IMR-90 (cell line): Measurements from ENCODE around the gene PAXX. TPM values are rescaled to one million over a fixed set of nuclear protein-coding genes. Genes with fewer than 3 reads are reported as not detected.

Experiments used
- ATAC-seq: fragments of 200-7000 bp; cut with Tn5 transposase; 2 replicates; pipeline ENCODE4 v1.9.1; 2020; ENCODE audit warnings: low read depth, mild to moderate bottlenecking, moderate library complexity
- BruUV-seq: library from RNA; stranded (reverse); fragments of 400-500 nt; replicated peaks from 2 replicates; lab custom pipeline; 2021; lab: Mats Ljungman, UMichigan
- CTCF ChIA-PET: fragments of 300-600 bp; formaldehyde crosslinking; extraction: SDS; loops from one replicate; lab custom pipeline; 2021; ENCODE audit warnings: antibody characterized with exemption; lab: Yijun Ruan, JAX
- POLR2A ChIA-PET: fragments of 300-600 bp; sonication (Branson Sonifier 250); formaldehyde crosslinking; loops from one replicate; lab custom pipeline; 2022; ENCODE audit warnings: antibody characterized with exemption; ENCODE audit not compliant: unreplicated experiment; lab: Charles Lee
- DNase-seq: peaks from one replicate; pipeline ENCODE4 v3.0.0; 2013
- H2AFZ ChIP-seq: replicated peaks from 2 replicates; pipeline ENCODE3; 2013; ENCODE audit warnings: low read length, mild to moderate bottlenecking; ENCODE audit not compliant: poor library complexity
- H2AK5ac ChIP-seq: 2 replicates; pipeline ENCODE4 v1.6.1; 2013; ENCODE audit warnings: low read depth, low read length, inconsistent platforms
- H2AK9ac ChIP-seq: replicated peaks from 2 replicates; pipeline ENCODE3; 2013; ENCODE audit warnings: mild to moderate bottlenecking, low read depth, low read length, moderate library complexity; ENCODE audit not compliant: poor library complexity
- H2BK120ac ChIP-seq: 2 replicates; pipeline ENCODE4 v1.6.1; 2013; ENCODE audit warnings: low read depth, low read length, inconsistent platforms
- H2BK15ac ChIP-seq: 3 replicates; pipeline ENCODE4 v1.6.1; 2013; ENCODE audit warnings: low read depth, low read length, inconsistent platforms
- H2BK20ac ChIP-seq: 2 replicates; pipeline ENCODE4 v1.6.1; 2013; ENCODE audit warnings: low read depth, mild to moderate bottlenecking, inconsistent platforms, low read length, moderate library complexity
- H2BK5ac ChIP-seq: 2 replicates; pipeline ENCODE4 v1.6.1; 2013; ENCODE audit warnings: mild to moderate bottlenecking, low read depth, low read length, inconsistent platforms; ENCODE audit not compliant: poor library complexity, severe bottlenecking
- H3K14ac ChIP-seq: replicated peaks from 2 replicates; pipeline ENCODE4 v1.6.1; 2013; ENCODE audit warnings: low read depth, low read length, inconsistent platforms
- H3K18ac ChIP-seq: 2 replicates; pipeline ENCODE4 v1.6.1; 2013; ENCODE audit warnings: low read depth, low read length, control low read depth
- H3K23ac ChIP-seq: 2 replicates; pipeline ENCODE4 v1.6.1; 2013; ENCODE audit warnings: low read depth, low read length, inconsistent platforms
- H3K27ac ChIP-seq: 2 replicates; pipeline ENCODE4 v1.5.1; 2013; ENCODE audit warnings: mild to moderate bottlenecking, control low read depth, low read length; ENCODE audit not compliant: insufficient read depth
- H3K27me3 ChIP-seq: 2 replicates; pipeline ENCODE4 v1.6.1; 2013; ENCODE audit warnings: low read length; ENCODE audit not compliant: control insufficient read depth, insufficient read depth
- H3K36me3 ChIP-seq: 2 replicates; pipeline ENCODE4 v1.6.1; 2013; ENCODE audit warnings: low read length, mixed read lengths; ENCODE audit not compliant: control insufficient read depth, insufficient read depth
- H3K4ac ChIP-seq: 2 replicates; pipeline ENCODE4 v1.6.1; 2013; ENCODE audit warnings: low read depth, low read length, inconsistent platforms
- H3K4me1 ChIP-seq: 2 replicates; pipeline ENCODE4 v1.6.1; 2013; ENCODE audit warnings: low read length, mixed read lengths; ENCODE audit not compliant: control insufficient read depth, insufficient read depth
- H3K4me2 ChIP-seq: 2 replicates; pipeline ENCODE4 v1.6.1; 2013; ENCODE audit warnings: low read depth, mild to moderate bottlenecking, control low read depth, low read length, moderate library complexity
- H3K4me3 ChIP-seq: 2 replicates; pipeline ENCODE4 v1.5.1; 2013; ENCODE audit warnings: low read depth, mild to moderate bottlenecking, control low read depth, low read length, moderate library complexity; ENCODE audit not compliant: insufficient read depth
- H3K56ac ChIP-seq: 2 replicates; pipeline ENCODE4 v1.6.1; 2013; ENCODE audit warnings: low read length, inconsistent platforms; ENCODE audit not compliant: insufficient read depth; ENCODE audit errors: extremely low read depth
- H3K79me1 ChIP-seq, 2 experiments: 2 replicates each; pipeline ENCODE4 v1.6.1; 2013; ENCODE audit warnings: low read length in 2 of 2, inconsistent platforms in 1 of 2, low read depth in 1 of 2
- H3K9ac ChIP-seq: 2 replicates; pipeline ENCODE4 v1.6.1; 2013; ENCODE audit warnings: low read depth, low read length, control low read depth
- H3K9me1 ChIP-seq: 2 replicates; pipeline ENCODE4 v1.6.1; 2013; ENCODE audit warnings: low read length, inconsistent platforms; ENCODE audit not compliant: insufficient read depth
- H3K9me3 ChIP-seq: 2 replicates; pipeline ENCODE4 v1.6.1; 2013; ENCODE audit warnings: low read length; ENCODE audit not compliant: control insufficient read depth, insufficient read depth
- H4K20me1 ChIP-seq: 2 replicates; pipeline ENCODE4 v1.6.1; 2013; ENCODE audit warnings: low read length, inconsistent platforms; ENCODE audit not compliant: insufficient read depth
- H4K5ac ChIP-seq: 2 replicates; pipeline ENCODE4 v1.6.1; 2013; ENCODE audit warnings: mild to moderate bottlenecking, low read depth, low read length, control low read depth
- H4K8ac ChIP-seq, 2 experiments: 2 replicates each; pipeline ENCODE4 v1.6.1; 2013; ENCODE audit warnings: low read depth in 2 of 2, low read length in 2 of 2, control low read depth in 1 of 2, inconsistent platforms in 1 of 2
- H4K91ac ChIP-seq: 2 replicates; pipeline ENCODE4 v1.6.1; 2013; ENCODE audit warnings: low read depth, low read length, inconsistent platforms; ENCODE audit not compliant: insufficient read depth
- BHLHE40 ChIP-seq: fragments of 150-350 bp; IDR thresholded peaks from 2 replicates; pipeline ENCODE4 v1.6.1; 2016; ENCODE audit warnings: mild to moderate bottlenecking, low read depth, low read length
- CEBPB ChIP-seq: IDR thresholded peaks from 2 replicates; pipeline ENCODE4 v1.6.1; 2012; ENCODE audit warnings: low read depth, low read length, improper control_type of control experiment
- CHD1 ChIP-seq: IDR thresholded peaks from 2 replicates; pipeline ENCODE4 v1.6.1; 2012; ENCODE audit warnings: low read depth, low read length, improper control_type of control experiment
- FOS ChIP-seq: fragments of 150-350 bp; IDR thresholded peaks from 2 replicates; pipeline ENCODE4 v1.6.1; 2016; ENCODE audit warnings: low read depth, low read length
- MAFK ChIP-seq: IDR thresholded peaks from 2 replicates; pipeline ENCODE4 v1.6.1; 2012; ENCODE audit warnings: low read depth, low read length, improper control_type of control experiment
- MAZ ChIP-seq: IDR thresholded peaks from 2 replicates; pipeline ENCODE4 v1.6.1; 2012; ENCODE audit warnings: low read depth, mild to moderate bottlenecking, low read length, improper control_type of control experiment, moderate library complexity, borderline replicate concordance
- NFE2L2 ChIP-seq: fragments of 150-350 bp; IDR thresholded peaks from 2 replicates; pipeline ENCODE4 v1.6.1; 2016; ENCODE audit warnings: low read depth, mild to moderate bottlenecking, low read length
- POLR2A ChIP-seq: IDR thresholded peaks from 2 replicates; pipeline ENCODE4 v1.6.1; 2012; ENCODE audit warnings: mild to moderate bottlenecking, low read depth, low read length
- RAD21 ChIP-seq: IDR thresholded peaks from 2 replicates; pipeline ENCODE4 v1.6.1; 2012; ENCODE audit warnings: low read length, improper control_type of control experiment
- RCOR1 ChIP-seq: IDR thresholded peaks from 2 replicates; pipeline ENCODE4 v1.6.1; 2012; ENCODE audit warnings: mild to moderate bottlenecking, low read length, improper control_type of control experiment; ENCODE audit not compliant: insufficient replicate concordance
- RFX5 ChIP-seq: IDR thresholded peaks from 2 replicates; pipeline ENCODE4 v1.8.0; 2012; ENCODE audit warnings: low read depth, mild to moderate bottlenecking, low read length, moderate library complexity
- SMC3 ChIP-seq: fragments of 150-350 bp; IDR thresholded peaks from 2 replicates; pipeline ENCODE4 v1.6.1; 2016; ENCODE audit warnings: low read depth, mild to moderate bottlenecking, antibody characterized with exemption, low read length, moderate library complexity
- WGBS, 2 experiments: methylation state at CpG; one replicate each; pipeline versions ENCODE4 v1.1.5 to v1.1.7; 2013; ENCODE audit warnings: missing lambda C conversion rate in 2 of 2; ENCODE audit not compliant: insufficient read length in 1 of 2; ENCODE audit errors: extremely low coverage in 2 of 2; 5-methylcytosine and 5-hydroxymethylcytosine counted together
- dilution Hi-C: fragments of 300-500 bp; cut with HindIII; formaldehyde crosslinking; loops from one replicate; pipeline ENCODE4 v1.14.3; 2018; ENCODE audit warnings: low sequenced_read_pairs; ENCODE audit not compliant: unreplicated experiment
- in situ Hi-C: fragments of 300-500 bp; cut with MboI; formaldehyde crosslinking; loops from 3 replicates; pipeline ENCODE4 v1.14.3; 2019; ENCODE audit warnings: low sequenced_read_pairs, inconsistent platforms, mixed read lengths
- intact Hi-C: fragments of 100-400 bp; cut with micrococcal nuclease; formaldehyde crosslinking; loops from 2 replicates; pipeline ENCODE4 v1.10.0; 2022
- polyA plus RNA-seq, 3 experiments: library from polyadenylated mRNA; depleted of rRNA; stranded (reverse); fragments of >200 nt; gene quantifications; 2 replicates each; pipeline ENCODE4 v1.2.3, GENCODE V29; 2012; ENCODE audit warnings: low replicate concordance in 1 of 3
- total RNA-seq: library from RNA; depleted of rRNA; stranded (reverse); fragments of >200 nt; gene quantifications from 2 replicates; pipeline ENCODE4 v1.2.3, GENCODE V29; 2012
- TF ChIP-seq, protein P1 (sequence below): fragments of 150-350 bp; IDR thresholded peaks from 2 replicates; pipeline ENCODE4 v1.6.1; 2016; ENCODE audit warnings: low read depth, mild to moderate bottlenecking, low read length, moderate library complexity, borderline replicate concordance
- TF ChIP-seq, protein P2 (sequence below): conservative IDR thresholded peaks from 2 replicates; pipeline ENCODE4 v1.5.1; 2012; ENCODE audit warnings: mild to moderate bottlenecking, low read depth, low read length, improper control_type of control experiment

PAXX gene
- total and polyA plus RNA-seq, 2 of the 4 experiments (the other 2 are of a cell fraction), result 5.7 to 24.6 TPM

DNA sequence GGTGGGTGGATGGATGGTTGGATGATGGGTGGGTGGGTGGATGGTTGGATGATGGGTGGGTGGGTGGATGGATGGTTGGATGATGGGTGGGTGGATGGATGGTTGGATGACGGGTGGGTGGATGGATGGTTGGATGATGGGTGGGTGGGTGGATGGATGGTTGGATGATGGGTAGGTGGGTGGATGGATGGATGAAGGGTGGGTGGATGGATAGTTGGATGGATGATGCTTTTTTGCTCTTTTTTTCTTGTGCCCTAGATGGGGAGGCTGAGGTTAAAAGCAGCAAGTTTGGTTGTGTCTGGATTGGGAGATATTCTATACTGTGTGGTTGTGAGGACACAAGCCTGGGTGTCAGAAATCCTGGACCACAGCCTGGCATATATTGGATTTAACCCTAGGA, 34.8 kb upstream of the PAXX start:
- intact Hi-C loops, result no loop called here
- no peak for ATAC-seq
- dilution Hi-C loops, result no loop called here

More for the DNA sequence above, 34.8 kb upstream of the PAXX start:
- H3K4me2 ChIP-seq, result no peak overlapping the region
- H3K27ac ChIP-seq, result no peak overlapping the region
- H3K9ac ChIP-seq, result no peak overlapping the region
- no peak overlapping the region for H2AK5ac ChIP-seq
- H3K79me1 ChIP-seq, result no peaks in the 10 kb centered on the region
- no peak overlapping the region for H2BK20ac ChIP-seq
- H3K27me3 ChIP-seq, result peaks cover 26% of the 10 kb centered on the region
- H2AFZ ChIP-seq, result no peak overlapping the region
- ChIA-PET POLR2A (no interaction called here), CTCF (no interaction called here)
- no peak overlapping the region for H3K4ac ChIP-seq
- H4K8ac ChIP-seq, result no peak overlapping the region
- H2BK5ac ChIP-seq, result no peak overlapping the region
- no peak overlapping the region for H3K56ac ChIP-seq
- no peak overlapping the region for H2BK15ac ChIP-seq
- no peaks in the 10 kb centered on the region for H3K9me1 ChIP-seq
- peaks cover 3% of the 10 kb centered on the region for H3K9me3 ChIP-seq
- no peak overlapping the region for H3K18ac ChIP-seq
- DNase-seq, result no peak
- no TSS peak for BruUV-seq
- 90% methylated on average over 1 of the region's 1 CpG; no CpG with 5 or more reads in 1 of the 2 experiments for WGBS, 2 experiments
- H4K5ac ChIP-seq, result no peak overlapping the region
- in situ Hi-C loops, result no loop called here
- H4K20me1 ChIP-seq, result no peaks in the 10 kb centered on the region
- H2BK120ac ChIP-seq, result no peak overlapping the region
- H3K36me3 ChIP-seq, result no peaks in the 10 kb centered on the region
- no peak overlapping the region for H3K14ac ChIP-seq
- no peak for TF ChIP-seq MAZ
- TF ChIP-seq RAD21, result no peak
- TF ChIP-seq RCOR1, result no peak
- TF ChIP-seq MAFK, result no peak
- TF ChIP-seq FOS, result no peak
- TF ChIP-seq SMC3, result no peak
- no peak for TF ChIP-seq CEBPB
- TF ChIP-seq, protein P1, sequence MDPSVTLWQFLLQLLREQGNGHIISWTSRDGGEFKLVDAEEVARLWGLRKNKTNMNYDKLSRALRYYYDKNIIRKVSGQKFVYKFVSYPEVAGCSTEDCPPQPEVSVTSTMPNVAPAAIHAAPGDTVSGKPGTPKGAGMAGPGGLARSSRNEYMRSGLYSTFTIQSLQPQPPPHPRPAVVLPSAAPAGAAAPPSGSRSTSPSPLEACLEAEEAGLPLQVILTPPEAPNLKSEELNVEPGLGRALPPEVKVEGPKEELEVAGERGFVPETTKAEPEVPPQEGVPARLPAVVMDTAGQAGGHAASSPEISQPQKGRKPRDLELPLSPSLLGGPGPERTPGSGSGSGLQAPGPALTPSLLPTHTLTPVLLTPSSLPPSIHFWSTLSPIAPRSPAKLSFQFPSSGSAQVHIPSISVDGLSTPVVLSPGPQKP, result no peak
- TF ChIP-seq, protein P2, sequence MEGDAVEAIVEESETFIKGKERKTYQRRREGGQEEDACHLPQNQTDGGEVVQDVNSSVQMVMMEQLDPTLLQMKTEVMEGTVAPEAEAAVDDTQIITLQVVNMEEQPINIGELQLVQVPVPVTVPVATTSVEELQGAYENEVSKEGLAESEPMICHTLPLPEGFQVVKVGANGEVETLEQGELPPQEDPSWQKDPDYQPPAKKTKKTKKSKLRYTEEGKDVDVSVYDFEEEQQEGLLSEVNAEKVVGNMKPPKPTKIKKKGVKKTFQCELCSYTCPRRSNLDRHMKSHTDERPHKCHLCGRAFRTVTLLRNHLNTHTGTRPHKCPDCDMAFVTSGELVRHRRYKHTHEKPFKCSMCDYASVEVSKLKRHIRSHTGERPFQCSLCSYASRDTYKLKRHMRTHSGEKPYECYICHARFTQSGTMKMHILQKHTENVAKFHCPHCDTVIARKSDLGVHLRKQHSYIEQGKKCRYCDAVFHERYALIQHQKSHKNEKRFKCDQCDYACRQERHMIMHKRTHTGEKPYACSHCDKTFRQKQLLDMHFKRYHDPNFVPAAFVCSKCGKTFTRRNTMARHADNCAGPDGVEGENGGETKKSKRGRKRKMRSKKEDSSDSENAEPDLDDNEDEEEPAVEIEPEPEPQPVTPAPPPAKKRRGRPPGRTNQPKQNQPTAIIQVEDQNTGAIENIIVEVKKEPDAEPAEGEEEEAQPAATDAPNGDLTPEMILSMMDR, result no peak
- no peak for TF ChIP-seq CHD1
- TF ChIP-seq POLR2A, result no peak
- no peak for TF ChIP-seq RFX5
- no peak for TF ChIP-seq NFE2L2
- no peak for TF ChIP-seq BHLHE40
- no peak overlapping the region for H3K23ac ChIP-seq
- H3K4me1 ChIP-seq, result no peaks in the 10 kb centered on the region
- H2AK9ac ChIP-seq, result no peak overlapping the region
- H3K4me3 ChIP-seq, result no peak overlapping the region
- H4K91ac ChIP-seq, result no peak overlapping the region
